Measurements from ENCODE around the gene CAPS2.

DNA sequence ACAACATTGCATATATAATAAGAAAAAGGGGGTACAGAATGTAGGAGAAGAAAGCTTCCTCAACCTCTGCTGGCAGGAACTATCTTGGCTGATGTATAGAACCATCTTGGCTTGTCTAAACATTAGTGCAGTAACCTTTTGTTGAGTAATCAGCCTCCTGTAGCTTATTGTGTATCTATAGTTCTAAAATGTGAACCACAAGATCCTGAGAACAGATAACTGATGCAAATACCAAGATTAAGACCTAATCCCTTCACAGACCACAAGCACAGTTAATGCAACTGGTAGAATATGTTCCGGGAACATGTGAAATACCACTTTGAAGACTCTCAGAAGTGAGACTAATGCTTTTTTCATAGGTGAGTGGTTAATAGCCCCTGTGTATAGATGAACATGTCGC is 69.8 kb downstream of the CAPS2 start:
- TF ChIP-seq, protein P1, sequence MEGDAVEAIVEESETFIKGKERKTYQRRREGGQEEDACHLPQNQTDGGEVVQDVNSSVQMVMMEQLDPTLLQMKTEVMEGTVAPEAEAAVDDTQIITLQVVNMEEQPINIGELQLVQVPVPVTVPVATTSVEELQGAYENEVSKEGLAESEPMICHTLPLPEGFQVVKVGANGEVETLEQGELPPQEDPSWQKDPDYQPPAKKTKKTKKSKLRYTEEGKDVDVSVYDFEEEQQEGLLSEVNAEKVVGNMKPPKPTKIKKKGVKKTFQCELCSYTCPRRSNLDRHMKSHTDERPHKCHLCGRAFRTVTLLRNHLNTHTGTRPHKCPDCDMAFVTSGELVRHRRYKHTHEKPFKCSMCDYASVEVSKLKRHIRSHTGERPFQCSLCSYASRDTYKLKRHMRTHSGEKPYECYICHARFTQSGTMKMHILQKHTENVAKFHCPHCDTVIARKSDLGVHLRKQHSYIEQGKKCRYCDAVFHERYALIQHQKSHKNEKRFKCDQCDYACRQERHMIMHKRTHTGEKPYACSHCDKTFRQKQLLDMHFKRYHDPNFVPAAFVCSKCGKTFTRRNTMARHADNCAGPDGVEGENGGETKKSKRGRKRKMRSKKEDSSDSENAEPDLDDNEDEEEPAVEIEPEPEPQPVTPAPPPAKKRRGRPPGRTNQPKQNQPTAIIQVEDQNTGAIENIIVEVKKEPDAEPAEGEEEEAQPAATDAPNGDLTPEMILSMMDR (IDR thresholded peaks at IDR 0.05; ENCODE audit: insufficient read depth, low read length, poor library complexity, severe bottlenecking): no peak
- no peak for TF ChIP-seq EZH2phosphoT487 (conservative IDR thresholded peaks at IDR 0.05; ENCODE audit: low read length)
